ENCODE results near the gene ABR. TPM values are rescaled to one million over a fixed set of nuclear protein-coding genes. Genes with fewer than 3 reads are reported as not detected.

The ABR gene
- total and polyA plus RNA-seq, 2 of the 8 experiments (the other 6 are each of a cell fraction or from before 2014, with no cell fraction given) = 44.8 to 47.2 TPM

- FAIRE-seq = no peak
- Histone ChIP-seq H2BK15ac (ENCODE audit: low read length) (no peak overlapping the region), H3K79me2 (ENCODE audit: control insufficient read depth in 1 of 2, insufficient read depth in 2 of 2, low read length in 2 of 2) (no peaks in the 10 kb centered on the region), H3K23me2 (ENCODE audit: low read depth, low read length) (no peaks in the 10 kb centered on the region), H4K20me1 (replicated peaks in 1 of 2; ENCODE audit: control insufficient read depth in 1 of 2, insufficient read depth in 2 of 2, low read length in 2 of 2) (peaks cover 0 to 2% of the 10 kb centered on the region in 2 experiments), H2BK5ac (ENCODE audit: low read depth, low read length) (no peak overlapping the region), H2AFZ (ENCODE audit: low read length) (no peak overlapping the region), H3K23ac (ENCODE audit: insufficient read length) (no peak overlapping the region), H3K18ac (ENCODE audit: extremely low read depth, low read length) (no peak overlapping the region), H3K4me3 (ENCODE audit: extremely low read depth in 1 of 4, insufficient read depth in 2 of 4, low read depth in 3 of 4, low read length in 4 of 4) (no peak overlapping the region), H2AK5ac (ENCODE audit: low read depth, low read length) (no peak overlapping the region), H2BK120ac (replicated peaks; ENCODE audit: low read depth, low read length) (no peak overlapping the region), H3K27ac (ENCODE audit: low read depth, low read length) (no peak overlapping the region), H3K79me1 (ENCODE audit: low read depth, low read length) (no peaks in the 10 kb centered on the region), H3K14ac (ENCODE audit: insufficient read length) (no peak overlapping the region), H3K9ac (replicated peaks in 1 of 4; ENCODE audit: extremely low read depth in 1 of 4, low read depth in 3 of 4, low read length in 3 of 4) (no peak overlapping the region), H3K4me1 (replicated peaks in 1 of 4; ENCODE audit: control insufficient read depth in 3 of 4, insufficient read depth in 4 of 4, low read length in 3 of 4) (no peaks in the 10 kb centered on the region), H3K4ac (replicated peaks; ENCODE audit: insufficient read length, low read depth, low read length) (no peak overlapping the region), H4K91ac (replicated peaks; ENCODE audit: insufficient read length, low read length) (no peak overlapping the region), H4K5ac (ENCODE audit: insufficient read length, low read depth, low read length) (no peak overlapping the region), H3K27me3 (replicated peaks in 1 of 4; ENCODE audit: control insufficient read depth in 3 of 4, extremely low read depth in 1 of 4, insufficient read depth in 3 of 4, low read length in 3 of 4) (no peaks in the 10 kb centered on the region), H3K36me3 (ENCODE audit: control insufficient read depth in 2 of 4, insufficient read depth in 4 of 4, low read length in 3 of 4) (no peaks in the 10 kb centered on the region), H4K8ac (ENCODE audit: extremely low read depth, insufficient read depth, low read length) (no peak overlapping the region), H3K9me3 (ENCODE audit: insufficient read depth in 2 of 2, low read depth in 1 of 2, low read length in 1 of 2) (no peaks in the 10 kb centered on the region), H3K4me2 (ENCODE audit: insufficient read depth in 1 of 2, low read depth in 2 of 2, low read length in 2 of 2) (no peak overlapping the region), H2BK20ac (ENCODE audit: low read length) (no peak overlapping the region), H2BK12ac (ENCODE audit: low read depth, low read length) (no peak overlapping the region), H3K56ac (replicated peaks; ENCODE audit: insufficient read length, low read depth, low read length) (no peak overlapping the region)
- ChIA-PET CTCF (ENCODE audit: partially characterized antibody) (interaction anchor here (0.7 to 2.9 kb wide), 9 partner anchors 8 to 244 kb away, joined by 3 to 14 read pairs (median 3); partner anchors contain the start of genes NXN and TIMM22), POLR2A (ENCODE audit: partially characterized antibody) (interaction anchor here (0.6 to 1.1 kb wide), 2 partner anchors 43 to 523 kb away, joined by 3 read pairs; no protein-coding TSS in a partner anchor)
- no peak for DNase-seq (ENCODE audit: low read depth in 1 of 2, low spot score in 2 of 2)
- 89% methylated on average over 19 of the region's 20 CpGs; no CpG with 5 or more reads in 1 of the 2 experiments for WGBS, 2 experiments (ENCODE audit: extremely low coverage in 1 of 2, insufficient coverage in 1 of 2, insufficient read length in 1 of 2, insufficient replicate concordance in 2 of 2, low coverage in 1 of 2, low lambda C conversion rate in 2 of 2, missing lambda C conversion rate in 1 of 2)
Measured at GRCh38 chr17:1047879-1048470, 131.8 kb downstream of the ABR start.
